H9 (cell line): Measurements from ENCODE around the gene PLXNA2. TPM values are rescaled to one million over a fixed set of nuclear protein-coding genes. Genes with fewer than 3 reads are reported as not detected.

Experiments used
- DNase-seq: peaks from one replicate; pipeline ENCODE4 v3.0.0-alpha.2; 2017
- H2AFZ ChIP-seq: one replicate; pipeline ENCODE4 v1.6.1; 2013; ENCODE audit warnings: mild to moderate bottlenecking, low read length, control low read depth, moderate library complexity
- H2AK5ac ChIP-seq: 2 replicates; pipeline ENCODE4 v1.6.1; 2013; ENCODE audit warnings: low read length, control low read depth, mixed read lengths; ENCODE audit not compliant: insufficient read length
- H2BK120ac ChIP-seq: one replicate; pipeline ENCODE4 v1.6.1; 2013; ENCODE audit warnings: low read depth, mild to moderate bottlenecking, low read length, control low read depth, inconsistent platforms; ENCODE audit not compliant: poor library complexity, severe bottlenecking
- H2BK12ac ChIP-seq: 2 replicates; pipeline ENCODE4 v1.6.1; 2013; ENCODE audit warnings: low read length, control low read depth, mixed read lengths, low read depth; ENCODE audit not compliant: insufficient read length
- H2BK15ac ChIP-seq: 2 replicates; pipeline ENCODE4 v1.6.1; 2013; ENCODE audit warnings: low read depth, low read length, control low read depth
- H2BK20ac ChIP-seq: one replicate; pipeline ENCODE4 v1.6.1; 2013; ENCODE audit warnings: low read depth, mild to moderate bottlenecking, low read length, control low read depth, inconsistent platforms; ENCODE audit not compliant: poor library complexity, severe bottlenecking
- H2BK5ac ChIP-seq: 2 replicates; pipeline ENCODE4 v1.6.1; 2013; ENCODE audit warnings: low read length, control low read depth, mixed read lengths; ENCODE audit not compliant: insufficient read length
- H3K14ac ChIP-seq: 2 replicates; pipeline ENCODE4 v1.6.1; 2013; ENCODE audit warnings: low read length, control low read depth; ENCODE audit not compliant: insufficient read depth
- H3K18ac ChIP-seq: 2 replicates; pipeline ENCODE4 v1.6.1; 2013; ENCODE audit warnings: low read depth, mild to moderate bottlenecking, mixed read lengths, low read length, control low read depth; ENCODE audit not compliant: insufficient read length
- H3K23ac ChIP-seq: 2 replicates; pipeline ENCODE4 v1.6.1; 2013; ENCODE audit warnings: low read length, control low read depth, mixed read lengths, low read depth; ENCODE audit not compliant: insufficient read length
- H3K23me2 ChIP-seq: 2 replicates; pipeline ENCODE4 v1.6.1; 2013; ENCODE audit warnings: low read depth, mild to moderate bottlenecking, mixed read lengths, low read length, control low read depth; ENCODE audit not compliant: insufficient read length, poor library complexity, severe bottlenecking
- H3K27ac ChIP-seq: 2 replicates; pipeline ENCODE4 v1.5.1; 2013; ENCODE audit warnings: low read length, control low read depth, mixed read lengths, low read depth; ENCODE audit not compliant: insufficient read length
- H3K27me3 ChIP-seq: 2 replicates; pipeline ENCODE4 v1.6.1; 2013; ENCODE audit warnings: low read length, control low read depth, inconsistent platforms; ENCODE audit not compliant: insufficient read depth
- H3K4ac ChIP-seq: 2 replicates; pipeline ENCODE4 v1.6.1; 2013; ENCODE audit warnings: low read depth, mild to moderate bottlenecking, control low read depth, inconsistent platforms, low read length, moderate library complexity
- H3K4me1 ChIP-seq: 2 replicates; pipeline ENCODE4 v1.6.1; 2013; ENCODE audit warnings: low read length, control low read depth, inconsistent platforms; ENCODE audit not compliant: insufficient read depth
- H3K4me2 ChIP-seq: 2 replicates; pipeline ENCODE4 v1.6.1; 2013; ENCODE audit warnings: low read length, control low read depth, mixed read lengths; ENCODE audit not compliant: insufficient read length, insufficient read depth
- H3K56ac ChIP-seq: 2 replicates; pipeline ENCODE4 v1.6.1; 2013; ENCODE audit warnings: low read depth, mild to moderate bottlenecking, mixed read lengths, low read length, control low read depth; ENCODE audit not compliant: insufficient read length
- H3K79me1 ChIP-seq: 2 replicates; pipeline ENCODE4 v1.6.1; 2013; ENCODE audit warnings: low read depth, mild to moderate bottlenecking, moderate library complexity, low read length, control low read depth, inconsistent platforms; ENCODE audit not compliant: insufficient read depth, poor library complexity, severe bottlenecking
- H3K79me2 ChIP-seq: 2 replicates; pipeline ENCODE4 v1.6.1; 2013; ENCODE audit warnings: low read length, control low read depth, inconsistent platforms; ENCODE audit not compliant: insufficient read depth
- H3K9ac ChIP-seq: 2 replicates; pipeline ENCODE4 v1.6.1; 2013; ENCODE audit warnings: low read length, control low read depth, mixed read lengths; ENCODE audit not compliant: insufficient read length; ENCODE audit errors: extremely low read depth
- H3K9me3 ChIP-seq: one replicate; pipeline ENCODE4 v1.6.1; 2013; ENCODE audit warnings: low read depth, low read length, inconsistent platforms; ENCODE audit not compliant: control insufficient read depth
- H3T11ph ChIP-seq: one replicate; pipeline ENCODE4 v1.6.1; 2013; ENCODE audit warnings: mild to moderate bottlenecking, low read length, control low read depth, inconsistent platforms
- H4K20me1 ChIP-seq: one replicate; pipeline ENCODE4 v1.6.1; 2013; ENCODE audit not compliant: control insufficient read depth, insufficient read length, insufficient read depth
- H4K5ac ChIP-seq: 2 replicates; pipeline ENCODE4 v1.6.1; 2013; ENCODE audit warnings: low read depth, mild to moderate bottlenecking, mixed read lengths, low read length, control low read depth; ENCODE audit not compliant: insufficient read length
- H4K8ac ChIP-seq: replicated peaks from 2 replicates; pipeline ENCODE4 v1.6.1; 2013; ENCODE audit warnings: low read length, control low read depth, mixed read lengths, low read depth; ENCODE audit not compliant: insufficient read length
- H4K91ac ChIP-seq: 2 replicates; pipeline ENCODE4 v1.6.1; 2013; ENCODE audit warnings: low read depth, mild to moderate bottlenecking, moderate library complexity, mixed read lengths, low read length, control low read depth; ENCODE audit not compliant: insufficient read length
- H3K27ac Mint-ChIP-seq, 3 experiments: 2 replicates in 2 of 3; 3 replicates in 1 of 3; pipeline ENCODE4 v1.8.0; 2020 to 2021; ENCODE audit warnings: mixed read lengths in 3 of 3, mild to moderate bottlenecking in 1 of 3, moderate library complexity in 1 of 3
- H3K27me3 Mint-ChIP-seq: 2 replicates; pipeline ENCODE4 v1.8.0; 2021; ENCODE audit warnings: low read depth, mild to moderate bottlenecking, moderate library complexity, mixed read lengths
- H3K36me3 Mint-ChIP-seq, 3 experiments: 2 replicates in 2 of 3; 3 replicates in 1 of 3; pipeline ENCODE4 v1.8.0; 2020 to 2021; ENCODE audit warnings: low read depth in 3 of 3, mixed read lengths in 3 of 3; ENCODE audit not compliant: insufficient read depth in 1 of 3
- H3K4me1 Mint-ChIP-seq, 2 experiments: 2 replicates each; pipeline ENCODE4 v1.8.0; 2020; ENCODE audit warnings: mixed read lengths in 2 of 2
- H3K4me3 Mint-ChIP-seq, 2 experiments: 2 replicates in 1 of 2; 3 replicates in 1 of 2; pipeline ENCODE4 v1.8.0; 2020 to 2021; ENCODE audit warnings: mild to moderate bottlenecking in 2 of 2, mixed read lengths in 2 of 2, moderate library complexity in 1 of 2
- H3K9me3 Mint-ChIP-seq, 2 experiments: 2 replicates in 1 of 2; 3 replicates in 1 of 2; pipeline ENCODE4 v1.8.0; 2020; ENCODE audit warnings: mild to moderate bottlenecking in 2 of 2, mixed read lengths in 2 of 2, moderate library complexity in 1 of 2
- CTCF ChIP-seq: fragments of 200-600 bp; sonication (generic); conservative IDR thresholded peaks from 3 replicates; pipeline ENCODE4 v1.8.0; 2021; ENCODE audit warnings: antibody characterized with exemption, mild to moderate bottlenecking
- WGBS: extraction: QIAGEN DNeasy Blood & Tissue Kit; methylation state at CpG from one replicate; pipeline ENCODE4 v1.1.7; 2013; ENCODE audit warnings: missing lambda C conversion rate, low lambda C conversion rate, mixed read lengths; ENCODE audit not compliant: insufficient read length; ENCODE audit errors: extremely low coverage; 5-methylcytosine and 5-hydroxymethylcytosine counted together
- total RNA-seq: library from RNA; stranded (reverse); gene quantifications from 2 replicates; pipeline ENCODE4 v1.2.1, GENCODE V29; 2021

The PLXNA2 gene
- total RNA-seq, 1 experiment from 2014 or later: 0.57 TPM

DNA sequence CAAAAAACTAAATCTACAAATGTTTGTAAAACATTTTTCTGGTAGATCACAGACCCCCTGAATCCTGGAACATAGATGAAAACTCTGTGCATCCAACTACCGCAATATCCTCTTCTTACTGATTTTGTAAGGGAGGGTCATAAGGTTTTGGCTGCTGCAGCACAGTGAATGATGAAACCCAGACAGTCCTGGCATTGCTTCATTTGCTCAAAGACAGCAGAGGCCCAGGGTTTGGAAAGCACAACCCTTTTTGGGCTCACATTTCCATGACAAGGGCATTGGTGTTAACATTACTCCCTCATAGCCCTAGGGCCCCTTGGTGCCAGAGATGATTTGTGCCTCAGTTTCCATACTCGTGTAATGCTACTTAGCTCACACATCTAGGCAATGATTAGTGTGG lies 51.2 kb downstream of the PLXNA2 start:
- H2AK5ac ChIP-seq: no peak overlapping the region
- H3K9ac ChIP-seq: no peak overlapping the region
- DNase-seq: no peak
- no peaks in the 10 kb centered on the region for H3K79me2 ChIP-seq
- H2BK20ac ChIP-seq: no peak overlapping the region
- WGBS: no CpG with 5 or more reads among the region's 2 CpGs
- no peak overlapping the region for H2BK15ac ChIP-seq
- H3K4me1 ChIP-seq: no peaks in the 10 kb centered on the region
- H3K23me2 ChIP-seq: no peaks in the 10 kb centered on the region
- no peaks in the 10 kb centered on the region for H3K79me1 ChIP-seq
- no peak overlapping the region for H3K4me2 ChIP-seq
- no peak overlapping the region for H3K4ac ChIP-seq
- no peak for TF ChIP-seq CTCF
- Mint-ChIP-seq H3K27me3 (no peaks in the 10 kb centered on the region), H3K9me3 (no peaks in the 10 kb centered on the region), H3K4me1 (peaks cover under 1 to 3% of the 10 kb centered on the region in 2 experiments; a peak in 3 of 4 replicates), H3K36me3 (no peaks in the 10 kb centered on the region; a peak in 1 of 7 replicates), H3K27ac (no peak overlapping the region), H3K4me3 (no peak overlapping the region)
- no peak overlapping the region for H3K14ac ChIP-seq
- no peak overlapping the region for H2BK5ac ChIP-seq
- H3K27me3 ChIP-seq: no peaks in the 10 kb centered on the region
- no peak overlapping the region for H3K56ac ChIP-seq
- H3K23ac ChIP-seq: no peak overlapping the region
- H3K9me3 ChIP-seq: no peaks in the 10 kb centered on the region
- no peak overlapping the region for H3K27ac ChIP-seq
- H3T11ph ChIP-seq: no peak overlapping the region
- H4K20me1 ChIP-seq: no peaks in the 10 kb centered on the region
- no peak overlapping the region for H2BK120ac ChIP-seq
- H2BK12ac ChIP-seq: no peak overlapping the region
- no peak overlapping the region for H2AFZ ChIP-seq
- no peak overlapping the region for H3K18ac ChIP-seq
- H4K8ac ChIP-seq: no peak overlapping the region
- no peak overlapping the region for H4K5ac ChIP-seq
- H4K91ac ChIP-seq: no peak overlapping the region
